ENCODE data around the gene GTF2IRD1. TPM values are rescaled to one million over a fixed set of nuclear protein-coding genes. Genes with fewer than 3 reads are reported as not detected.

GTF2IRD1 gene
- total RNA-seq = 10 to 100 TPM; 18.3 to 29.5 TPM

GRCh38 chr7:74453322-74454011, at the start of gene GTF2IRD1:
Gene GTF2IRD1, plus strand, starts transcription at chr7:74453906. Its CDS starts 54,175 bp downstream, at chr7:74508081.
- peaks cover 8% of the 10 kb centered on the region for H3K4me1 ChIP-seq
- no peak for TF ChIP-seq CTCF (IDR thresholded peaks at IDR 0.05)

GRCh38 chr7:74404388-74404700, 49.4 kb upstream of the GTF2IRD1 start:
- Histone ChIP-seq H3K9ac (ENCODE audit: low read depth in 2 of 2, low read length in 2 of 2) (no peak overlapping the region), H3K4me3 (no peak overlapping the region), H3K27ac (no peak overlapping the region), H3K27me3 (no peaks in the 10 kb centered on the region), H3K36me3 (peaks cover 6% of the 10 kb centered on the region), H3K9me3 (no peaks in the 10 kb centered on the region), H3K4me1 (no peaks in the 10 kb centered on the region)
- intact Hi-C loops (cut with DNase I) = loop anchor here (5.0 kb wide), 1 partner anchor 337 kb away; no protein-coding TSS in a partner anchor
- TF ChIP-seq CTCF (IDR thresholded peaks at IDR 0.05) = no peak
- no peak for DNase-seq

More at GRCh38 chr7:74453322-74454011, at the start of gene GTF2IRD1:
- Histone ChIP-seq H3K27me3 (no peaks in the 10 kb centered on the region), H3K36me3 (no peaks in the 10 kb centered on the region), H3K9me3 (no peaks in the 10 kb centered on the region), H3K4me3 (peak within 1 kb of the TSS; percentile 64), H3K9ac (ENCODE audit: low read depth in 2 of 2, low read length in 2 of 2) (peak within 1 kb of the TSS; percentile 71 to 73), H3K27ac (peak within 1 kb of the TSS; percentile 70)
- intact Hi-C loops (cut with DNase I) = no loop called here
- peak; percentile 74 for DNase-seq

GRCh38 chr7:74404741-74405140, 49.0 kb upstream of the GTF2IRD1 start:
- no peak for DNase-seq
- H3K9ac ChIP-seq (ENCODE audit: low read depth in 2 of 2, low read length in 2 of 2) = no peak overlapping the region
- H3K9me3 ChIP-seq = no peaks in the 10 kb centered on the region
- no peaks in the 10 kb centered on the region for H3K4me1 ChIP-seq
- no peak for TF ChIP-seq CTCF (IDR thresholded peaks at IDR 0.05)
- intact Hi-C loops (cut with DNase I) = loop anchor here (5.0 kb wide), 1 partner anchor 337 kb away; no protein-coding TSS in a partner anchor
- H3K27me3 ChIP-seq = no peaks in the 10 kb centered on the region
- H3K36me3 ChIP-seq = peaks cover 6% of the 10 kb centered on the region
- H3K27ac ChIP-seq = no peak overlapping the region
- no peak overlapping the region for H3K4me3 ChIP-seq

- Histone ChIP-seq H3K4me3 (no peak overlapping the region), H3K9me3 (no peaks in the 10 kb centered on the region), H3K4me1 (no peaks in the 10 kb centered on the region), H3K9ac (ENCODE audit: low read depth in 2 of 2, low read length in 2 of 2) (no peak overlapping the region), H3K27me3 (no peaks in the 10 kb centered on the region), H3K27ac (no peak overlapping the region), H3K36me3 (peaks cover 6% of the 10 kb centered on the region)
- DNase-seq = no peak
- TF ChIP-seq CTCF (IDR thresholded peaks at IDR 0.05) = no peak
- intact Hi-C loops (cut with DNase I) = no loop called here
Observed at GRCh38 chr7:74405191-74405898, 48.4 kb upstream of the GTF2IRD1 start.

GRCh38 chr7:74405899-74406512, 47.7 kb upstream of the GTF2IRD1 start:
- no peak for TF ChIP-seq CTCF (IDR thresholded peaks at IDR 0.05)
- intact Hi-C loops (cut with DNase I) = no loop called here

More at GRCh38 chr7:74405899-74406512, 47.7 kb upstream of the GTF2IRD1 start:
- Histone ChIP-seq H3K27me3 (no peaks in the 10 kb centered on the region), H3K4me3 (no peak overlapping the region), H3K27ac (no peak overlapping the region), H3K4me1 (no peaks in the 10 kb centered on the region), H3K9me3 (no peaks in the 10 kb centered on the region), H3K36me3 (peaks cover 6% of the 10 kb centered on the region), H3K9ac (ENCODE audit: low read depth in 2 of 2, low read length in 2 of 2) (no peak overlapping the region)
- DNase-seq = no peak
